NCI-H345 treated with DMSO at 0.1 percent for 48 hours (cell line): Measurements from ENCODE around the gene RAP1GAP2.
"Not testable (repeated sequence)": the region's sequence is repeated elsewhere in the genome, so short reads cannot be mapped to it uniquely, and the experiment has no call there.

Experiments used
- DNase-seq: peaks from one replicate; lab custom pipeline; 2025; ENCODE audit not compliant: unreplicated experiment; lab: John Stamatoyannopoulos, UW

The RAP1GAP2 gene

GRCh38 chr17:2991396-2992180, 195.3 kb downstream of the RAP1GAP2 start:
- not testable (repeated sequence) for DNase-seq

- DNase-seq = no peak
Observed at GRCh38 chr17:2994441-2994840, 198.2 kb downstream of the RAP1GAP2 start.

DNA sequence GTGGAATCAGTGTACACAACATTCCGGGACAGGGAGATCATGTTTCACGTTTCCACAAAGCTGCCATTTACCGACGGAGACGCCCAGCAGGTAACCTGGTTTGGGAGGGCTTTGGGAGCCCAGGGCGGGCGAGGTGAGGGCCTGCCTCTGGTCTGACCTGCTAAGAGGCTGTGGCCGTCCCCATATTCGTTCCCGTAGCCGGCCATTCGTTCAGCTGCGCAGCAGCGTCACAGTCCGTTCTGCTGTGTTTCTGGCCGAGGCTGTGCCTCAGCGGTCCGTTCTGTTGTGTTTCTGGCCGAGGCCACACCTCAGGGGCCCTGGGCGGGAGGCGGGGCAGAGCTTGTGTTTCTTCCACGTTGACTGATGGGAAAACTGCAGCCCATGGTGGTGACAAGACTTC, 199.1 kb downstream of the RAP1GAP2 start:
- no peak for DNase-seq

GRCh38 chr17:2995886-2996809, 199.9 kb downstream of the RAP1GAP2 start:
- no peak for DNase-seq

DNA sequence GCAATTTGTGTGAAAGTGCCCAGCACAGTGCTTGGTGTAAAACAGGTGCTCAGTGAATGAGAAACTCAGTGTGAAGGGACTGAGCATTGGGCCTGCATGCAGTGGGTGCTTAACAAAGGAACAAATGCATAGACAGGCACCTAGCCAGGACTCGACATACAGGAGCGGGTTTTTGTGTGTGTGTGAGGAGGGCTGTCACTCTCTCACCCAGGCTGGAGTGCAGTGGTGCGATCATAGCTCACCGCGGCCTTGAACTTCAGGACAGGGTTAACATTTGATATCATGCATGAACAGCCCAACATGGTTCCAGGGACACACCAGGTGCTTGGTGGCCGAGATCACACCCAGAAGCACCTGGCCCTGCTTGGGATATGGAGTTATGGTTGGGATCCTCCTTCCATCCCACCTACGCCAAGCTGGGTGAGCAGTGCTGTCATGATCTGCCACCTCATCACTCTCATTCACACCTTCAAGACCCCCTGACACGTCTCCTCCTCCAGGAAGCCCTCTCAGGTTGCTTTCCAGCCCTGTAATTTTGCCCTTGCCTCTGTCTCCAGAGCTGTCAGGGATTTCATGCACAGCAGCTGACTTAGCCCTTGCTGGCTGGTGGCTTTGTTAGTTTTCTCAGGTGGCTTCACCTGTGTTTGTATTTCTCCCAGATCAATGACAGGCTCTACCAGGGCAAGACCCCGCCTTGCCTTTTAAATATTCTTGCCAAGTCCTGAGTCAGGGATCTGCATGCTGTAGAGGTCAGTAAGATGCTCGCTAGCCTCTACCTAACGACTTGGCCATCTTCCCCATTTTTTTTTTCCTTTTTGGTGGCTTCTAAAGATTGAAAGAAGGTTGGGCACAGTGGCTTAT, 200.8 kb downstream of the RAP1GAP2 start:
- no peak for DNase-seq

GRCh38 chr17:2998469-2998901, 202.2 kb downstream of the RAP1GAP2 start:
- DNase-seq = not testable (repeated sequence)

GRCh38 chr17:3002538-3003295, 206.5 kb downstream of the RAP1GAP2 start:
- DNase-seq = no peak

DNA sequence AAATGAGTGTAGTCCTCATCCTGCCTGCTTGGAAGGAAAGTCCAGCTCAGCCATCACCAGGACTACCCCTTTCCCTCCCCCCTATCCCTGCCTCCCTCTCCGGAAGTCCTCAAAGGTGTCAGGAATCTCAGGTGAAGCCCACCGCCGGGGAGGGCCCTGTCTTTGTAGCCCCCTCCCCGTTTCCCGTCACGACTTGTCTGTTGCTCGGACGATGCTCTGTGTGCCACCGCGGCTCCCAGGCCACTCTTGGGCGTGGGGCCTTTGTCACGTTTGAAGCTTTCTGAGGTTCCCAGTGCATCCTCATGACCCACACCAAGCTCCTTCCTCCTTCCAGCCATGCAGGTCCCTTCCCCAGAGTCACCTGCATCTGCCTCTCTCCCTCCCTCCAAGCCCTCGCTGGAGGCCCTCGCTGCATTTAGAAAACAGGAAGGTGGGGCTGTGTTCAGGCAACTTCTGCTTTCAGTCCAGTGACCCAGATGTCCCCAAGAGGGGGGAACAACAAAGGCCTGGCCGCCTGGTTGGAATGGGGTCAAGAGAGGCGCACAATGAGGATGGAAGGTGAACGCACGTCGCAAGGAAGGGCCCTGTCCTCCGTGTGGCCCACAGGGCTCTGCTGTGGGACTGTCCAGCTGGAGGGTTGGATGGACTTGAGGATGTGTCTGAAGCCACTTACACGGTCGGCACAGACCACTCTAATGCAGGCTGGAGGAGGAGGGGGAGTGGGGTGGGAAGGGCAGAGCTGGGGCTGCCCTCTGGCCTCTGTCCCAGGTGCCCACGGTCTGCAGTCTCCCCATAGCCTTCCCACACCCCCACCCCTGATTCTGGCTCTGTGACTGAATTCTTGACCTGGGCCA, 207.3 kb downstream of the RAP1GAP2 start:
- DNase-seq = no peak

DNA sequence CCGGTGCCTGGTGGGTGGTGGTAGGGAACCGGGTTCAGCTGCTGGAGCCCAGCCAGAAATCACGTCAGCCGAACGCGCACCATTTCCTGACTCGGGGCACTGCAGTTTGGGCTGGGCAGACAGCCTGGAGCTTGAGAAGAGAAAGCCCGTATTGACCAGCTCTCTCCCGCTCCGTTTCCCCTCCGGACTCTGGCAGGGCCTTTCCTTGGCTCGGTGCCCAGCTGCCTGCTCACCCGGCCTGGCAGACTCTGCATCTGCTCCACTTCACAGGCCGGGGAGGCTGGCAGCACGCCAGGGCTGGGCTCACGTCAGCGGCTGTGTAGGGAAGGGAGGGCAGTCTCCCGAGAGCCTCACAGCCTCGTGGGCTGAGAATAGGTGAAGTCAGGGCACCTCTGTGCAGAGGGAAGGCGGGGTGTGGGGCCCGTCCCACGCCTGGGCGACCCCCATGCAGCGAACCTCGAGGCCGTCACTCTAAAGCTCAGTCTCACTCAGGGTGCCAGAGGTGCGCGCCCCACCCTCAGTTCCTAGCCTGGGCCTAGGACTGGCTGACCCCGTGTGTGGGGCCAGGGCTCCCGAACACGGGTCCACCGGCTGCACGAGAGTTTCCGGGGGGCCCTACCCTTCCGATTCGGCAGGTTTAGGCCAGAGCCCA, 208.0 kb downstream of the RAP1GAP2 start:
- DNase-seq = peak; percentile 86

GRCh38 chr17:3004925-3005324, 208.7 kb downstream of the RAP1GAP2 start:
- DNase-seq = no peak

- DNase-seq = no peak
Observed at GRCh38 chr17:3005696-3006095, 209.5 kb downstream of the RAP1GAP2 start.

DNA sequence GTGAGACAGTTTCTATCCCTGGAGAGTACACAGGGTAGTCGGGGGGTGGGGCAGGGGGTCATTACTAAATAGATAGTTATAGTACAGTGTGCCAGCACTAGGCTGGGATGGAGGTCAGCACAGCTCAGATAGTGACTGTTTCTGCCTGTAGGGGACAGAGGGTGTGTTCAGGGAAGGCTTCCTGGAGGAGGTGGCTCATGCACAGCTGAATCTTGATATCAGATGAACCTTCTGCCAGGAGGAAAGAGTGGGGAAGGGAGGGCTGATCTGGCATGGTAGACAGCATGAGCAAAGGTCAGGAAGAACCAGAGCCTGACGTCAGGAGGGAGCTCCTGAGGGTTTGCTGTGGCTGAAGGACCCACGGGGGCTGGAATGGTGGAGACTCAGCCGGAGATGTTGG, 210.6 kb downstream of the RAP1GAP2 start:
- no peak for DNase-seq

DNA sequence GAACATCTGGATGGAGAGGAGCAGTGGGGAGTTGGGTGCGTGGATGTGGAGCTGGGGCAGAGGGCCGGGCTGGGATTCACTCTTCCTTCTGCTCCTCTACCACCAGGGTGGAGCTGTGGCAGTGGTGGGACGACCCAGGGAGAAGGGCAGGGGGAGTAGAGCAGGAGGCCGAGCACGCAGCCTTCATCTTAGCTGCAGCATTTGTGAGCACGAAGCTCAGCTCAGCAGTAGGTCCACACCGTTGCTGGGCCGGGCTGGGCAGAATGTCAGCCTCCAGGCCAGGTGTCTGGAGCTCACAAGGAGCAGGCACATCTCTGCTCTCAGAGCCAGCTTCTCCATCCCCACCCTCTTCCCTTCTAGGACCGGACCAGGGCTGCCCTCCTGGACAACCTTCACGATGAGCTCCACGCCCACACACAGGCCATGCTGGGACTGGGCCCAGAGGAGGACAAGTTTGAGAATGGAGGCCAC, 211.4 kb downstream of the RAP1GAP2 start:
- DNase-seq = no peak

- no peak for DNase-seq
Observed at GRCh38 chr17:3008336-3009288, 212.4 kb downstream of the RAP1GAP2 start.

DNA sequence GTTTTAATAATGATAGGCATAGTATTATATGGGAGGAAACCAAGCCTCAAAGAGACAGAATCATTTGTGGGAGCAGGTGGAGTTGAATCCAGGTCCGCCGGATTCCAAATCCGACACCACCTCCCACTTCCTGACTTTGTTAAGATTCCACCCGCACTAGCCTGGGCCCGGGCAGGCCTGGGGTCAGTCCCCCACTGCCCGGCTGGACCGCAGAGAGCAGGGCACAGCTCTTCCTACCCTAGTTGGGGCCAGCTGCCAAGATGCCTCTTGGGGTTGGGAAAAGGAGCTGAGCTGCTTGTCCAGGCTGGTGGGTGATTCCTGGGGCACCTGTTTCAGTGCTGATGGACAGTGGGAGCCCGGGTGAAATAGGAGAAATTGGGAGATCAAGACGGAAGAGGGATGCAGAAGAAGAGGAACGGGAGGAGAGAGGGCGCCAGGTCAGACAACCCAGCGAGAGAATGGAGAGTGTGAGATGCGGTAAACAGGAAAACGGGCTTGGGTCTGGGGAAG, 213.2 kb downstream of the RAP1GAP2 start:
- DNase-seq = no peak

GRCh38 chr17:3011891-3012290, 215.7 kb downstream of the RAP1GAP2 start:
- DNase-seq = no peak

- peak; percentile 3 for DNase-seq
Observed at GRCh38 chr17:3012926-3013581, 216.8 kb downstream of the RAP1GAP2 start.
